Endodermal cell (in vitro differentiated cells): ENCODE data around the gene MED14. TPM values are rescaled to one million over a fixed set of nuclear protein-coding genes. Genes with fewer than 3 reads are reported as not detected.

ENCODE experiments used
- DNase-seq: peaks from one replicate; pipeline ENCODE4 v3.0.0-alpha.2; 2017
- H3K27ac ChIP-seq: 2 replicates; pipeline ENCODE4 v1.5.1; 2013; ENCODE audit warnings: mild to moderate bottlenecking, low read depth, low read length, moderate library complexity
- H3K27me3 ChIP-seq: 2 replicates; pipeline ENCODE4 v1.6.1; 2013; ENCODE audit warnings: mild to moderate bottlenecking, low read length, moderate library complexity; ENCODE audit not compliant: insufficient read depth, control insufficient read depth, poor library complexity, severe bottlenecking
- H3K36me3 ChIP-seq: 2 replicates; pipeline ENCODE4 v1.7.0; 2013; ENCODE audit warnings: mild to moderate bottlenecking, low read length, moderate library complexity; ENCODE audit not compliant: control insufficient read depth, insufficient read depth
- H3K4me1 ChIP-seq: one replicate; pipeline ENCODE4 v1.7.0; 2013; ENCODE audit warnings: low read length; ENCODE audit not compliant: control insufficient read depth, insufficient read depth
- H3K4me3 ChIP-seq: 2 replicates; pipeline ENCODE4 v1.5.1; 2013; ENCODE audit warnings: mild to moderate bottlenecking, low read length, moderate library complexity
- H3K9ac ChIP-seq: 2 replicates; pipeline ENCODE4 v1.6.1; 2013; ENCODE audit warnings: mild to moderate bottlenecking, low read length, moderate library complexity; ENCODE audit not compliant: poor library complexity, severe bottlenecking; ENCODE audit errors: extremely low read depth
- H3K9me3 ChIP-seq: 2 replicates; pipeline ENCODE4 v1.6.1; 2013; ENCODE audit warnings: mild to moderate bottlenecking, low read length, moderate library complexity; ENCODE audit not compliant: control insufficient read depth
- H3K27ac Mint-ChIP-seq: 2 replicates; pipeline ENCODE4 v1.8.0; 2020; ENCODE audit warnings: mixed read lengths
- H3K27me3 Mint-ChIP-seq: 2 replicates; pipeline ENCODE4 v1.8.0; 2021; ENCODE audit warnings: mild to moderate bottlenecking, mixed read lengths; ENCODE audit not compliant: insufficient read depth
- H3K36me3 Mint-ChIP-seq: 2 replicates; pipeline ENCODE4 v1.8.0; 2020; ENCODE audit warnings: low read depth, mixed read lengths
- H3K4me1 Mint-ChIP-seq: 2 replicates; pipeline ENCODE4 v1.8.0; 2020; ENCODE audit warnings: mixed read lengths
- H3K4me3 Mint-ChIP-seq: 2 replicates; pipeline ENCODE4 v1.8.0; 2020; ENCODE audit warnings: mild to moderate bottlenecking, moderate library complexity, mixed read lengths
- H3K9me3 Mint-ChIP-seq: 2 replicates; pipeline ENCODE4 v1.8.0; 2020; ENCODE audit warnings: mild to moderate bottlenecking, mixed read lengths
- CTCF ChIP-seq: fragments of 200-600 bp; sonication (generic); conservative IDR thresholded peaks from 2 replicates; pipeline ENCODE4 v1.5.0; 2021; ENCODE audit warnings: antibody characterized with exemption, mild to moderate bottlenecking
- WGBS, 2 experiments: methylation state at CpG; one replicate each; pipeline versions ENCODE4 v1.1.5 to v1.1.7; 2013; ENCODE audit warnings: missing lambda C conversion rate in 2 of 2, mixed read lengths in 1 of 2; ENCODE audit not compliant: insufficient coverage in 1 of 2, insufficient read length in 1 of 2; 5-methylcytosine and 5-hydroxymethylcytosine counted together
- total RNA-seq, 2 donors: library from RNA; stranded (reverse); fragmentation: NEBNext Ultra II Directional in 1 of 2; extraction: Animal tissue kit (Norgen Biotek cat#: 25700) in 1 of 2; gene quantifications; 2 replicates in 1 of 2; 3 replicates in 1 of 2; pipeline ENCODE4 v1.2.1, GENCODE V29; 2021

MED14 gene
- total RNA-seq, 2 donors from 2014 or later, result 50.4 to 53.4 TPM

DNA sequence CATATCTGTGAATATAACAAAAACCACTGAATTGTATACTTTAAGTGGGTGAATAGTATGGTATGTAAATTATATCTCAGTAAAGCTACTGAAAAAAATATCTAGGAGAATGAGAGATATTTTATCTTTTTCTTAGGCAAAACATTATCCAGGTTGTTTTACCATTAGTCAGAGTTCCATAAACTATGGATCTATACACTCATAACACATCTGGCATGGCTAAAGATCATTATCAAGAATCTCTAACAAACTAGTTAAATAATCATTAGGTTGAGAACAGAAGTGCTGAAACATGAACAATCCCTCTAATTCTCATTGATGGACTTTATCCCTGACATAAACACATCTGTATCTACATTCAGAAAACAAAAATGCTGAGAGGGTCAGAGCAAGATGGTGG is 15.6 kb downstream of the MED14 start:
- DNase-seq, result no peak
- Mint-ChIP-seq H3K9me3 (peaks cover 29% of the 10 kb centered on the region), H3K4me1 (peaks cover 14% of the 10 kb centered on the region), H3K36me3 (peaks cover 44% of the 10 kb centered on the region), H3K4me3 (no peak overlapping the region), H3K27me3 (no peaks in the 10 kb centered on the region), H3K27ac (no peak overlapping the region)
- H3K9ac ChIP-seq, result no peak overlapping the region
- H3K27ac ChIP-seq, result no peak overlapping the region
- H3K36me3 ChIP-seq, result peaks cover 20% of the 10 kb centered on the region
- H3K27me3 ChIP-seq, result no peaks in the 10 kb centered on the region
- no peak for TF ChIP-seq CTCF
- H3K9me3 ChIP-seq, result no peaks in the 10 kb centered on the region
- H3K4me1 ChIP-seq, result no peaks in the 10 kb centered on the region
- no peak overlapping the region for H3K4me3 ChIP-seq

DNA sequence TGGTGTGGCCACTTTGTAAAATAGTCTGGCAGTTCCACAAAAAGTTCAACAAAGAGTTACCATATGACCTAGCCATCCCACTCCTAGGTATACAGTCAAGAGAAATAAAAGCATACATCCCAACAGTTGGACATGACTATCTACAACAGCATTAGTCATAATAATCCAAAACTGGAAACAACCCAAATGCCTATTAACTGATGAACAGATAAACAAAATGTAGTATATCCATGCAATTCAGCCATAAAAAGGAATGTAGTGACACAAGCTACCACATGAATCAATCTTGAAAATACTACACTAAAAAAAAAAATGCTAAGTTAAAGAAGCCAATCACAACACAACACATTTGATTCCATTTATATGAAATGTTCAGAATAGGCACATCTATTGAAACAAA is 16.1 kb downstream of the MED14 start:
- Histone ChIP-seq H3K27me3 (no peaks in the 10 kb centered on the region), H3K9ac (no peak overlapping the region), H3K4me3 (no peak overlapping the region), H3K4me1 (no peaks in the 10 kb centered on the region), H3K36me3 (peaks cover 20% of the 10 kb centered on the region), H3K9me3 (no peaks in the 10 kb centered on the region), H3K27ac (no peak overlapping the region)
- peaks cover 45% of the 10 kb centered on the region for H3K36me3 Mint-ChIP-seq
- no peak overlapping the region for H3K27ac Mint-ChIP-seq
- TF ChIP-seq CTCF, result no peak
- DNase-seq, result no peak
- H3K4me3 Mint-ChIP-seq, result no peak overlapping the region
- H3K4me1 Mint-ChIP-seq, result peaks cover 14% of the 10 kb centered on the region
- H3K27me3 Mint-ChIP-seq, result no peaks in the 10 kb centered on the region
- H3K9me3 Mint-ChIP-seq, result peaks cover 31% of the 10 kb centered on the region

DNA sequence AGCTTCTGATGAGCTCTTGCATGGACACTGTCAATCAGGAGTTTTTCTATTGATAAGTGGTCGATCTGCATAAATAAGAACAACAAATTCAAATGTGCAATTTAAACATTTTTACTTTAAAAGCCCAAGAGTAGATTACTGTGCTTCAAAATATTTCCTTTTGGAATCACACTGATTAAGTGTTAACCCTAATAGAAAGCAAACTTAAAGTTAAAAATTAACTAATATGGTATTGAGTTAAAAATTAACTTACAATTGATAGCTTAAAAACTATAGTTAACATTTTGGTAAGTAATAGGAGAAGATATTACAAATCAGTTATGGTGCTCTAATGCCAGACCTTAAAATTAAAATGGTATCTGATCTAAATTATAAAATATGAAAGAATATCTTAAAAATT is 25.9 kb downstream of the MED14 start:
- H3K27ac ChIP-seq, result no peak overlapping the region
- H3K9me3 ChIP-seq, result no peaks in the 10 kb centered on the region
- peaks cover 11% of the 10 kb centered on the region for H3K4me1 Mint-ChIP-seq
- TF ChIP-seq CTCF, result no peak
- no peaks in the 10 kb centered on the region for H3K4me1 ChIP-seq
- H3K27ac Mint-ChIP-seq, result no peak overlapping the region
- DNase-seq, result no peak
- no peak overlapping the region for H3K9ac ChIP-seq
- WGBS, 2 experiments, result 100% methylated on average over 1 of the region's 1 CpG; no CpG with 5 or more reads in 1 of the 2 experiments
- H3K27me3 Mint-ChIP-seq, result no peaks in the 10 kb centered on the region
- peaks cover 54% of the 10 kb centered on the region for H3K36me3 Mint-ChIP-seq
- H3K4me3 ChIP-seq, result no peak overlapping the region
- peaks cover 53% of the 10 kb centered on the region for H3K36me3 ChIP-seq
- peaks cover 8% of the 10 kb centered on the region for H3K9me3 Mint-ChIP-seq
- H3K4me3 Mint-ChIP-seq, result no peak overlapping the region
- H3K27me3 ChIP-seq, result no peaks in the 10 kb centered on the region
